ENCODE measurements around the gene ACVR1B.

Gene ACVR1B

DNA sequence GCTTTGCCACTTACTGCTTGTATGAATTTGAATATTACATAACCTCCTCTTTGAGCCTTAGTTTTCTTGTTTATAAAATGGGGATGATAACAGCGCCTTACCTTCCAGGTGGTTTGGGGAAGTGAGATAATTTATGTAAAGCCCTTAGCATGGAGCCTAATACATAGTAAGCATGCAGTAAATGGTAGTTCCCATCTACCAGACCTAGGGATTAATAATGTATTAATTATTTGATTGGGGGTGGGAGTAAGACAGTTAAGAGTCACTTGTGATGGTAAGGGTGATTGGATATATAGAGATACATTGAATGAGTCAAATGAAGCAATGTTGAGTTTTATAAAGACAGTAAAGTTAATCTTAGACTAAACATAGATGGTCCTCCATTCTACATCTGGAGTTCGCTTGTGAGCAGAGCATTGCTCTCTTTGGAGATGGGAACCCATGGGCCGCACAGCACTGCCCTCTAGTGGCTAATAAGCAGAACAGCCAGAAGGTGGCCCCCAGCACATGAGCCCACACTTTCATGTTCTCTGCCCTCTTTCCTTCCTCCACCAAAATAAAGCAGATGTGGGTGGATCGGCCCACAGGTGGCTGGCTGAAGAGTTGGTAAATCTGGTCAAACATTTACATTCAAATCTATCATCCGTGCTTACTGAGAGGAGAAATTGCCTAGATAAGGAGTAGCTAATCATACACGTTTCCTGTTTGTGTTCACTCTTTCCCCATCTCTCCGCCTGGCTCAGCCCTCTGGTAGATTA, 28.7 kb downstream of the ACVR1B start:
- peak; percentile 99 for TF ChIP-seq CTCF (conservative IDR thresholded peaks at IDR 0.05)
- peak overlapping the region; percentile 15 for H3K27ac ChIP-seq

DNA sequence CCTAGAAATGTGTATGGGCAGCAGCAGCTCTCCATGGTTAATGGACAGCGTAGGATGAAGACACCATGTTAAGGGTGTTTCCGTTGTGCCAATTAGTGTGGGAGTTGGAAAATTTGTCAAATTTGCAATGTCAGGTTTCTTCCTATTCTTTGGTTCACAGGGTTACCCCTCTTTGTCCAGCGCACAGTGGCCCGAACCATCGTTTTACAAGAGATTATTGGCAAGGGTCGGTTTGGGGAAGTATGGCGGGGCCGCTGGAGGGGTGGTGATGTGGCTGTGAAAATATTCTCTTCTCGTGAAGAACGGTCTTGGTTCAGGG, 29.3 kb downstream of the ACVR1B start:
- TF ChIP-seq CTCF (conservative IDR thresholded peaks at IDR 0.05) = no peak
- peak overlapping the region; percentile 15 for H3K27ac ChIP-seq

DNA sequence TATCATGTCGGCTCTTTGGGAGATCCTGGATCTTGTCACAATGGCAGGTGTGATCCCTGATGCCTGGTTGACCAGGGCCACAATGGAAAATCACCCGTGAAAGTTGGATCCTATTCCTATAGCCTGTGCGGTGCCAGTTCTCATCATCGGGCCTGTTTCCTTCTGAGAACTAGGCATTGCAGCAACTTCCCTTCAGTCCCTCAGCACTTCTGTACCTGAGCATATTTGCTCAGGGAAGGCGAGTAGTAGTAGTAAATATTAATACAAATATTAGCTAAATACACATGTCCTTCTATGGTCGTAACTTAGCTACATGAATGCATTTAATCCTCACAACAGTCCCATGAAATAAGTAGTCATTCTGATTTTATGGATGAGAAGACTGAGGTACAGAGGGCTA, 33.2 kb downstream of the ACVR1B start:
- TF ChIP-seq CTCF (conservative IDR thresholded peaks at IDR 0.05) = no peak
- H3K27ac ChIP-seq = peak overlapping the region; percentile 89

DNA sequence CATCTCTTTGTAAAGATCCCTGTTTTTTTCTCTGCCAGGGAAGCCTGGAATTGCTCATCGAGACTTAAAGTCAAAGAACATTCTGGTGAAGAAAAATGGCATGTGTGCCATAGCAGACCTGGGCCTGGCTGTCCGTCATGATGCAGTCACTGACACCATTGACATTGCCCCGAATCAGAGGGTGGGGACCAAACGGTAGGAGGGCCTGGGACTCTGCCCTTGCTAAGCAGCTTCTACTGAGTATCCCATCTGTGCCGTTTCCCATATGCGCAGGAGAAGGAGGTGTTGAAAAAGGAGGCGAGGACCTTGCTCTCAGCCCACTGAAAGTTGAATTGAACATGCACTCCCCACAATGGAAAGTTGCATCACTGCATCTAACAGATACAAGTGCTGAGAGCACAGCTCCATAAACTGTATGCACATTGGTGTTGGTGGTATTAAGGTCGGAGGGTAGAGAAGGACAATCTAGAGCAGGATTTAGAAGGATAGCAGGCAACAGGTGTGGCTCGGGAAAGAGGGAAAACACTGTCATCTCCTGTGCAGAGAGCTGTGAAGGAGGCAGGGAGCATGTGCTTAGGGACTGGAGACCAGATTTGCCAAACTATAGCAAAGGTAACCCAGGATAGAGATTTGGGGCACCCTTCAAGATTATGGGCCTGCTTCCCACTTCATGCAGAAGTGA, 33.8 kb downstream of the ACVR1B start:
- TF ChIP-seq CTCF (conservative IDR thresholded peaks at IDR 0.05) = no peak
- H3K27ac ChIP-seq = peak overlapping the region; percentile 89

GRCh38 chr12:51986834-51987233, 35.3 kb downstream of the ACVR1B start:
- TF ChIP-seq CTCF (conservative IDR thresholded peaks at IDR 0.05) = no peak
- peak overlapping the region; percentile 89 for H3K27ac ChIP-seq

GRCh38 chr12:51992246-51992645, 40.7 kb downstream of the ACVR1B start:
- H3K27ac ChIP-seq = peak overlapping the region; percentile 48
- no peak for TF ChIP-seq CTCF (conservative IDR thresholded peaks at IDR 0.05)

DNA sequence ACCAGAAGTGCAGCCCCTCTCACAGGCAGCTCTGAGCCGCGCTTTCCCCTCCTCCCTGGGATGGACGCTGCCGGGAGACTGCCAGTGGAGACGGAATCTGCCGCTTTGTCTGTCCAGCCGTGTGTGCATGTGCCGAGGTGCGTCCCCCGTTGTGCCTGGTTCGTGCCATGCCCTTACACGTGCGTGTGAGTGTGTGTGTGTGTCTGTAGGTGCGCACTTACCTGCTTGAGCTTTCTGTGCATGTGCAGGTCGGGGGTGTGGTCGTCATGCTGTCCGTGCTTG, 43.0 kb downstream of the ACVR1B start:
- TF ChIP-seq CTCF (conservative IDR thresholded peaks at IDR 0.05) = no peak
- H3K27ac ChIP-seq = no peak overlapping the region
